ENCODE data around the gene MCAT. TPM values are rescaled to one million over a fixed set of nuclear protein-coding genes. Genes with fewer than 3 reads are reported as not detected.

Gene MCAT
- total and polyA plus RNA-seq, 2 donors (not counting 1 experiment from before 2014, with no cell fraction given), result 8.4 to 10.1 TPM

GRCh38 chr22:43156413-43156812 is 13.2 kb upstream of the MCAT start:
- DNase-seq, result no peak
- 88% methylated on average over 10 of the region's 12 CpGs for WGBS (ENCODE audit: insufficient coverage)
- H3K4me1 ChIP-seq (ENCODE audit: control insufficient read depth in 2 of 2, insufficient read depth in 2 of 2, low read length in 2 of 2), result peaks cover 7 to 22% of the 10 kb centered on the region in 2 donors
- TF ChIP-seq CTCF (IDR thresholded peaks at IDR 0.05), result no peak
- TF ChIP-seq EZH2 (IDR thresholded peaks at IDR 0.05; ENCODE audit: borderline replicate concordance, insufficient read depth, low read depth, low read length, poor library complexity, severe bottlenecking), result no peak
- peaks cover 20% of the 10 kb centered on the region for H3K4me1 Mint-ChIP-seq
- H3K36me3 ChIP-seq (replicated peaks in 1 of 2; ENCODE audit: control extremely low read depth in 1 of 2, control insufficient read depth in 1 of 2, extremely low read depth in 1 of 2, insufficient read depth in 2 of 2, low read length in 1 of 2), result peaks cover 0 to 5% of the 10 kb centered on the region in 2 experiments
- ChIA-PET CTCF (no interaction called here), POLR2A (no interaction called here)
- peaks cover 14% of the 10 kb centered on the region for H3K79me2 ChIP-seq (ENCODE audit: control insufficient read depth, insufficient read depth, low read length)
- H3K27me3 Mint-ChIP-seq, result no peaks in the 10 kb centered on the region
- H3K27ac Mint-ChIP-seq, result no peak overlapping the region
- H3K4me2 ChIP-seq (replicated peaks; ENCODE audit: low read depth, low read length, poor library complexity, severe bottlenecking), result no peak overlapping the region
- no peak overlapping the region for H2AFZ ChIP-seq (ENCODE audit: insufficient read depth, low read depth, low read length, poor library complexity, severe bottlenecking)
- no peaks in the 10 kb centered on the region for H3K9me3 ChIP-seq (ENCODE audit: control extremely low read depth in 1 of 3, control insufficient read depth in 2 of 3, insufficient read depth in 1 of 3, low read length in 2 of 3)
- H3K9me3 Mint-ChIP-seq (ENCODE audit: insufficient read depth), result no peaks in the 10 kb centered on the region
- H3K4me3 ChIP-seq (ENCODE audit: control extremely low read depth in 1 of 5, extremely low read depth in 1 of 5, insufficient read depth in 1 of 5, low read depth in 2 of 5, low read length in 4 of 5), result no peak overlapping the region
- no peak for ATAC-seq (ENCODE audit: low read depth)
- no peaks in the 10 kb centered on the region for H3K27me3 ChIP-seq (replicated peaks in 1 of 4; ENCODE audit: control extremely low read depth in 1 of 4, control insufficient read depth in 3 of 4, insufficient read depth in 4 of 4, low read length in 3 of 4)
- no peak overlapping the region for H3K27ac ChIP-seq (ENCODE audit: low read length in 2 of 2)
- H3K9ac ChIP-seq (ENCODE audit: low read length), result no peak overlapping the region
- no peak overlapping the region for H3K4me3 Mint-ChIP-seq
- H4K20me1 ChIP-seq (ENCODE audit: control insufficient read depth, insufficient read depth, low read length, poor library complexity, severe bottlenecking), result peaks cover 23% of the 10 kb centered on the region
- intact Hi-C loops (cut with micrococcal nuclease), result no loop called here

GRCh38 chr22:43155789-43156188 is 12.6 kb upstream of the MCAT start:
- intact Hi-C loops (cut with micrococcal nuclease), result no loop called here
- no peaks in the 10 kb centered on the region for H3K9me3 Mint-ChIP-seq (ENCODE audit: insufficient read depth)

More at GRCh38 chr22:43155789-43156188, 12.6 kb upstream of the MCAT start:
- H3K79me2 ChIP-seq (ENCODE audit: control insufficient read depth, insufficient read depth, low read length), result peaks cover 19% of the 10 kb centered on the region
- POLR2A ChIA-PET, result no interaction called here
- H3K36me3 ChIP-seq (replicated peaks in 1 of 2; ENCODE audit: control extremely low read depth in 1 of 2, control insufficient read depth in 1 of 2, extremely low read depth in 1 of 2, insufficient read depth in 2 of 2, low read length in 1 of 2), result peaks cover 0 to 1% of the 10 kb centered on the region in 2 experiments
- H3K4me1 ChIP-seq (ENCODE audit: control insufficient read depth in 2 of 2, insufficient read depth in 2 of 2, low read length in 2 of 2), result peaks cover 10 to 26% of the 10 kb centered on the region in 2 donors
- H3K4me2 ChIP-seq (replicated peaks; ENCODE audit: low read depth, low read length, poor library complexity, severe bottlenecking), result no peak overlapping the region
- Mint-ChIP-seq H3K27ac (no peak overlapping the region), H3K27me3 (no peaks in the 10 kb centered on the region), H3K4me3 (no peak overlapping the region), H3K4me1 (peaks cover 24% of the 10 kb centered on the region)
- no peak overlapping the region for H3K27ac ChIP-seq (ENCODE audit: low read length in 2 of 2)
- no peaks in the 10 kb centered on the region for H3K27me3 ChIP-seq (replicated peaks in 1 of 4; ENCODE audit: control extremely low read depth in 1 of 4, control insufficient read depth in 3 of 4, insufficient read depth in 4 of 4, low read length in 3 of 4)
- H4K20me1 ChIP-seq (ENCODE audit: control insufficient read depth, insufficient read depth, low read length, poor library complexity, severe bottlenecking), result peaks cover 23% of the 10 kb centered on the region
- TF ChIP-seq EZH2 (IDR thresholded peaks at IDR 0.05; ENCODE audit: borderline replicate concordance, insufficient read depth, low read depth, low read length, poor library complexity, severe bottlenecking), result no peak
- TF ChIP-seq CTCF (IDR thresholded peaks at IDR 0.05), result no peak
- CTCF ChIA-PET, result no interaction called here
- H3K9ac ChIP-seq (ENCODE audit: low read length), result no peak overlapping the region
- no peak overlapping the region for H3K4me3 ChIP-seq (ENCODE audit: control extremely low read depth in 1 of 5, extremely low read depth in 1 of 5, insufficient read depth in 1 of 5, low read depth in 2 of 5, low read length in 4 of 5)
- DNase-seq (no peak), ATAC-seq (ENCODE audit: low read depth) (no peak)
- WGBS (ENCODE audit: insufficient coverage), result 60% methylated on average over 5 of the region's 5 CpGs
- H2AFZ ChIP-seq (ENCODE audit: insufficient read depth, low read depth, low read length, poor library complexity, severe bottlenecking), result no peak overlapping the region
- no peaks in the 10 kb centered on the region for H3K9me3 ChIP-seq (ENCODE audit: control extremely low read depth in 1 of 3, control insufficient read depth in 2 of 3, insufficient read depth in 1 of 3, low read length in 2 of 3)
